Right renal cortex interstitium (tissue), 3 donors: ENCODE measurements around the gene AKNAD1. TPM values are rescaled to one million over a fixed set of nuclear protein-coding genes. Genes with fewer than 3 reads are reported as not detected.
A peak's percentile ranks its signal among the peaks of the same experiment; 100 is the strongest.

ENCODE experiments used
- DNase-seq, 3 donors: peaks; one replicate each; pipeline ENCODE4 v3.0.0-alpha.2; 2013; ENCODE audit warnings: low read depth in 3 of 3, low spot score in 2 of 3
- polyA plus RNA-seq, 3 donors: library from polyadenylated mRNA; unstranded; fragments of 120-200 nt; gene quantifications; one replicate each; pipeline ENCODE4 v1.2.1, GENCODE V29; 2013; ENCODE audit not compliant: insufficient read length in 3 of 3

AKNAD1 gene
- polyA plus RNA-seq, 3 donors: not detected

DNA sequence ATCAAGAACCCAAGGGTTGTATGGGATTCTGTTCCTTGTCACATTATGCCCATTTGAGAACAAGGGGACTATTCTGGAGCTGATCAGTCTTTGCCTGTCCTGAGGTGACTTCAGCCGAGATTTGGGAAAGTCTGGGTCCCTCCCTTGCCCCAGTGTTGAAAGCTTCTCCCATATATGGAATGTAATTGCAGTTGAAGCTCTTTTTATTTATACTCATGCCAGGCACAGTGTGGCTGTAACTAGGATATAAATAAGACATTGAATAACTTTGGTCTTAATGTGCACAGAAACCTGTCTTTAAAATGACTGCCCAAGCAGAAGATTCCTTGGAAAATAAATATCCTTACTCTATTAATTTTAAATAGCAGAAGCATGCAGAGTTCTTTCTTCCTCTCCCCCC lies 15.2 kb downstream of the AKNAD1 start:
- DNase-seq: no peak

- DNase-seq: no peak
Observed at GRCh38 chr1:108832929-108833328, 24.0 kb downstream of the AKNAD1 start.

DNA sequence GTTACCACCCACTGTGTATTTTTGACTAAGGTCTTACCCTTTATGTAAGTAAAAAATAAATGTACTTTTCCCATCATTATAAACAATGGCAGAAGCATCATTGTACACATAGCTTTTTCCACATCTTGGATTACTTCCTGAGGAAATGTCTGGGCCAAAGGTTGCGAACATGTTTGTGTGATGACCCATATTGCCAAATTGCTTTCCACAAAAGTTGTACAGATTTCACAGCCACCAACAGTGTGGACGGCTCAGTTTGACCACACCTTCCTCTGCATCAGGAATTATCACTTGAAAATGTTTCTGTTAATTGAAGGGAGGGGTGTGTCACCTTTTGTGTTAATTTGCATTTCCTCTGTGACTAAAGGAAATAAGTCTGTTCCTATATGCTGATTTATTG lies 25.7 kb downstream of the AKNAD1 start:
- no peak for DNase-seq

DNA sequence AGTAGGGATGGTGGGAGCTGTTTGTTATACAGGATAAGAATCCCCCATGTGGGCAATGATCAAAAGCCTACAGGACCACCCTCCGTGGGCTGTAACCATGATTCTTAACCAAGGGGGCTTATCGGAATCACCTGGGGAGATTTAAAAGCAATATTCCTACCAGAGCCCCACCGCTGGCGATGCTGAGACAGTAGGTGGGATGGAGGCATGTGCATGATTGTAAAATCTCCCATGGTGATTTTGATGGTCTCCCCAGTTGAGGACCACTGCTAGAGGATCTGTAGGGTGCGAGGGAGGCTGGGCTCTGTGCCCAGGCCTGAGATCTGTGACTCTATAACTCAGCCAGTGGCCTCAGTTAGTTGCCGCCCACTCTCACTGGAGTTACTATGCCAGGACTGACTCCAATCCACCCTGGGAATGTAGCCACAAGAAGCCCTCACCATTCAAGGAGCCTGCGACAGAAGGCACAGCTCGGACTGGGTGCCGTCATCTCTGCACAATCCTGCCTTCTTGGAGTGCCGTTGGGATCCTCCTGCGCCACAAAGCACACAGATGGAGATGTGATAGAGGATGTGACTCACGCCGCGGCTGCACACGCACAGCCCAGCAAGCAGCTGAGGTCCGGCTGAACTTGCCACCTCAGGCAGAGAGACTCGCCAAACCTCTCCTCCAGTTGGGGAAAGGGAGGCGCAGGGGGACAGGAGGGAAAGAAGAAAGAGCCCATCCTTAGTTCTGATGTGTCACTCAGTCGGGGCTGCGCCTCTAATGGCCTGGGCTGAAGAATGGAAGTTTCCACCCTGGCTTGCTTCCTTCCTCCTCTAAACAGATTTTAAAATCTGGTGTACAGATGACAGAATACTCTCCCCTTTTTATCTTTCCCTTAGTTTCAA lies 26.5 kb downstream of the AKNAD1 start:
- DNase-seq: no peak

GRCh38 chr1:108829498-108829916 lies 27.4 kb downstream of the AKNAD1 start:
- DNase-seq: no peak

- peak; percentile 41 to 65 (median 63) for DNase-seq
Observed at GRCh38 chr1:108828074-108828961, 28.6 kb downstream of the AKNAD1 start.

DNA sequence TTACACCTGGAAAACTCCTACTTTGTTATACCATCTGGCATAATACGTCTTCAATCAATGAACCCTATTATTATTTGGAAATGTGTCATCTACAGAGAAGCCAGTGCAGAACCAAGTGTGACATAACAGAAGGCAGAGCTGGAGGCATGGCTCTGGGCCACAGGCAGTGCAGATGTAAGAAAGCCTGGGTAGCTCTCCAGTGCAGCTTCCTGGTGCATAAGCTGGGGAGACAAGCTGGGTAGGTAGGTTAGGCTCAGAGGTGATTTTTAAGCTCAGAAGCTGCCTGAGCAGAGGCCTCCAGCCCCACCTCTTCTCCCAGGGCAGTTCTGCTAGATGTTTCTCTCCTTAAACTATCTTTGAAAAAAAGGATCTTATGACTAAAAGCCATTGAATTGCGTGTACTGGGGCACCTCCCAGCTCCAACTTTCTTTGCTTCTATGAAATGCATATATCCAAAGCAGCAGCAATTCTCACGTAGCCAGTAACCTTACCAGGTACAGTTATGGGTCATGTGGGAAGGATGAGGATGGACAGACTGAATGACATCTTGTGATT lies 30.7 kb downstream of the AKNAD1 start:
- DNase-seq: no peak

GRCh38 chr1:108824051-108824450 lies 32.8 kb downstream of the AKNAD1 start:
- no peak for DNase-seq

DNA sequence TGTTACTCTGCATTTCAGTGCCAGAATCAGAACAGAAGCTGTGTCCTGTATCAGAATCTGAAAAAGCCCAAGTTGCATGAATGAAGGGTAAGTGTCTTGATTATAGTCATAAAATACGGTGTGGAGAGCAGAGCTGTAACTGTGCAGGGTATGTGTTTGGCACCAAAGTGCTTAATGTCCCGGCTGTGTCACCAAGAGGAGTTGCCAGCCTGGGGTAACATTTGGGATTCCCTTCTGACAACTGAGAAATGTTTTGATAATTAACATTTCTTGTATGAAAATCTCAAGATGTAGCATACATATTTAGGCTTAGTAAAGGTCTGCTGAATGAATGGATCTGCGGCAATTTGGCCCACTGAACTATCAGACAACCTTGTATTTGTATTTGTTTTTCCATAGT lies 33.3 kb downstream of the AKNAD1 start:
- no peak for DNase-seq

GRCh38 chr1:108819878-108820277 lies 37.0 kb downstream of the AKNAD1 start:
- DNase-seq: no peak

DNA sequence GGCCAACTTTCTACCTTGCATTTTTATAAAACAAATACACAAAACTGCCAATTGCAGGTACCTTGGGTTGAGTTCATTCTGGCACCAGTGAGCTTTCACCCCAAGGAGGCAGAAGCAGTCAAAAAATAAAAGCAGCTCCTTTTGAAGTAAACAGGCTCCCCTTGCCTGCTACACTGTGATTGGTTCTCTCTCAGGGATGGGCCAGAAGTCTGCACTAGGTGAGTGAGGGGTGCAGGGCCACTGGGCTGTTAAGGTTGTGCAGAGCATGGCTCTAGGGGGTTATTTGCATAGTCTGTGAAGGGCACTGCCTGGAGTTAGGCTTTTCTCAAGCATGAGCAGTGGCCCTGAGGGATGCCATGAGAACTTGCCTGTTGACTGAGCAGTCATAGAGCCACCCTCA lies 39.1 kb downstream of the AKNAD1 start:
- no peak for DNase-seq

- DNase-seq: no peak
Observed at GRCh38 chr1:108817016-108817415, 39.9 kb downstream of the AKNAD1 start.

- peak; percentile 67 to 69 (median 69) for DNase-seq
Observed at GRCh38 chr1:108816049-108816893, 40.6 kb downstream of the AKNAD1 start.

DNA sequence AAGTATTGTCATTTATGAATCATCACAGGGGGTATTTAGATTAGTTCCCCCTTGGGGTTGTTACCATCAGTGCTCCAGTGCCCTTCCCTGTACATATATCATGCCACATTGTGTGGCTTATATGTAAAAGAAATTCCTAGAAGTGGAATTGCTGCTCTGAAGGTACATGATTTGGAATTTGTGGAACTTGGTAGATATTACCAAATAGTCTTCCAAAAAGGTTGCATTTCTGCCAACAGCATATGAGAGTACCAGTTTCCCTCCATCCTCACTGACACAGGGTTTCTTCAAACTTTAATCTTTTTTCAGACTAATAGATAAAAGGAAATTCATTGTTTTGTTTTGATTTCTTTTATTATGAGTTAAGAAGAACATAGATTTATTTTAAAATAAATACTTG lies 41.3 kb downstream of the AKNAD1 start:
- DNase-seq: no peak

DNA sequence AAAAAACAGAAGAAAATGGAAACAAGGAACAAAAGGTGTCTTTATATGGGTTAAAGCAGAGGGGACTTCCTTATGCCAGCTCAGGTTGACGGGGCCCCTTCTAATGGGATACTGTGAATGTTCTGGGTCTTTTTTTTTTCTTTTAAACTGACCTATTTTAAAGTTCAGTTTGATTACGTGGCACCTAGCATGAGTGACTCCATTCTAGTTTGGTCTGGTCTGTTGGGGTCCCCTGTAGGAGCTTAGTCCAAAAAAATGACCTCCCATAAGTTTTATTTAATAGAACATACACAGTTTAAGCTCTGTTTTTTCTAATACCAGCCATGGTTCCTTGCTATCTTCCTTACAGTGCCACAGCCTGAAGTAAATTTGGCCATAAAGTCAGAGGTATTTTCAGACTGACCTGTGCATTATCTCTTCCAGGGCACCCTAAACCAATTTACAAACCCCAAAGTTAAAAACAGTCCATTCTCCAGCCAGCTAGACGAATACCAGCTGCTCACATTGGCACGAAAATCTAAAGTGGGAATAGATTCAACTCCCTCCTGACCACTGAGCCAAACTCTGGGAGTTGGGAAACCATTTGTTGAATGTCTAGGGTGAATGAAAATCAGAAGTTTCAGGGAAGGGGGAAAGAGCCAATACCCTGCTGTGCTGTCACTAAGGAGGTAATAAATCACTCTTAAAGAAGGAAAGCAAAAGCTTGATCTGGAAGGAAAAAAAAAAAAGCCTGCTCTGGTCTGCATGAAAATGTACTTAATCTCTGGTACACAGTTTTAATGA lies 42.4 kb downstream of the AKNAD1 start:
- no peak for DNase-seq

DNA sequence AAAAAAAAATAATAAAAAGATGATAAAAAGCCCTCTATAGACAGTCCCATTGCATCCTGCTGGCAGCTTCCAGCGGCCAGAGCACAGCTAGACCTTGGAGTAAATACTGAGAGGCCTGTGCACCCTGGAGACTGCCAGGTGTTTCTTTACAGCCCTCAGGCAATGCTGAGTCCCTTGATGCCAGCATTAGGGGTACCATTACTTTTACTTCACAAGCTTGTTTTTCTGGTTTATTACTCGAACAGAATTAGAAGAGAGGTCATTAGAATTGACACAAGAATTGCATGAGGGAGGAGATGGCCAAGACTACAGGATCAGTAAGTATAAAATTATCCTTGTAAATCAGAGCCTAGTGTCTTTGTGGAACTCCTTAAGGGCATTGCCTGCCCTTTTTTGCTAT lies 43.6 kb downstream of the AKNAD1 start:
- DNase-seq: no peak

GRCh38 chr1:108811611-108812010 lies 45.3 kb downstream of the AKNAD1 start:
- no peak for DNase-seq

- no peak for DNase-seq
Observed at GRCh38 chr1:108808438-108808837, 48.5 kb downstream of the AKNAD1 start.

GRCh38 chr1:108803548-108803947 lies 53.3 kb downstream of the AKNAD1 start:
- DNase-seq: no peak

GRCh38 chr1:108801101-108801500 lies 55.8 kb downstream of the AKNAD1 start:
- no peak for DNase-seq
